Mesenchymal stem cell (in vitro differentiated cells and primary cell): ENCODE results near the gene SDK2.

Experiments
- DNase-seq: peaks from one replicate; pipeline ENCODE4 v3.0.0-alpha.2; 2013
- H2AFZ ChIP-seq: one replicate; pipeline ENCODE4 v1.6.1; 2013; ENCODE audit warnings: low read depth, mild to moderate bottlenecking, control low read depth, inconsistent platforms, low read length, moderate library complexity
- H2AK5ac ChIP-seq: 2 replicates; pipeline ENCODE4 v1.6.1; 2013; ENCODE audit warnings: low read length, moderate library complexity, mild to moderate bottlenecking, inconsistent platforms; ENCODE audit not compliant: severe bottlenecking
- H2BK120ac ChIP-seq: one replicate; pipeline ENCODE4 v1.6.1; 2013; ENCODE audit warnings: low read depth, mild to moderate bottlenecking, inconsistent platforms, low read length, moderate library complexity
- H2BK12ac ChIP-seq, 2 experiments: one replicate each; pipeline ENCODE4 v1.6.1; 2013; ENCODE audit warnings: inconsistent platforms in 2 of 2, low read length in 2 of 2, mild to moderate bottlenecking in 2 of 2, moderate library complexity in 2 of 2, control low read depth in 1 of 2
- H2BK15ac ChIP-seq: one replicate; pipeline ENCODE4 v1.6.1; 2013; ENCODE audit warnings: mild to moderate bottlenecking, low read depth, inconsistent platforms; ENCODE audit not compliant: poor library complexity, severe bottlenecking
- H2BK5ac ChIP-seq: 2 replicates; pipeline ENCODE4 v1.6.1; 2013; ENCODE audit warnings: low read depth, mild to moderate bottlenecking, low read length, control low read depth, inconsistent platforms; ENCODE audit not compliant: poor library complexity, severe bottlenecking
- H3K14ac ChIP-seq, 2 experiments: one replicate each; pipeline ENCODE4 v1.6.1; 2013; ENCODE audit warnings: inconsistent platforms in 2 of 2, low read length in 2 of 2, control low read depth in 1 of 2, mild to moderate bottlenecking in 1 of 2, moderate library complexity in 1 of 2
- H3K18ac ChIP-seq, 2 experiments: one replicate each; pipeline ENCODE4 v1.6.1; 2013; ENCODE audit warnings: inconsistent platforms in 2 of 2, low read length in 2 of 2, control low read depth in 1 of 2, low read depth in 1 of 2, mild to moderate bottlenecking in 1 of 2
- H3K23ac ChIP-seq, 2 experiments: one replicate each; pipeline ENCODE4 v1.6.1; 2013; ENCODE audit warnings: inconsistent platforms in 2 of 2, low read length in 2 of 2, mild to moderate bottlenecking in 2 of 2, moderate library complexity in 2 of 2, control low read depth in 1 of 2
- H3K27ac ChIP-seq: 2 replicates; pipeline ENCODE4 v1.5.1; 2013; ENCODE audit warnings: mild to moderate bottlenecking, moderate library complexity, low read length, control low read depth, inconsistent platforms; ENCODE audit not compliant: poor library complexity, severe bottlenecking
- H3K27me3 ChIP-seq, 2 experiments: 2 replicates each; pipeline versions ENCODE4 v1.6.1 to v1.7.0; 2013; ENCODE audit warnings: low read length in 2 of 2, mild to moderate bottlenecking in 2 of 2, moderate library complexity in 2 of 2, control low read depth in 1 of 2, inconsistent platforms in 1 of 2; ENCODE audit not compliant: control insufficient read depth in 1 of 2, insufficient read depth in 1 of 2
- H3K36me3 ChIP-seq, 2 experiments: 2 replicates each; pipeline versions ENCODE4 v1.6.1 to v1.7.0; 2013; ENCODE audit warnings: low read length in 2 of 2, control low read depth in 1 of 2, inconsistent platforms in 1 of 2, low read depth in 1 of 2, mild to moderate bottlenecking in 1 of 2; ENCODE audit not compliant: insufficient read depth in 2 of 2, control insufficient read depth in 1 of 2
- H3K4ac ChIP-seq, 2 experiments: one replicate each; pipeline ENCODE4 v1.6.1; 2013; ENCODE audit warnings: inconsistent platforms in 2 of 2, low read length in 2 of 2, mild to moderate bottlenecking in 2 of 2, moderate library complexity in 2 of 2, control low read depth in 1 of 2, low read depth in 1 of 2
- H3K4me1 ChIP-seq: 2 replicates; pipeline ENCODE4 v1.6.1; 2013; ENCODE audit warnings: low read depth, low read length, control low read depth; ENCODE audit not compliant: control insufficient read depth, insufficient read depth
- H3K4me2 ChIP-seq: 2 replicates; pipeline ENCODE4 v1.6.1; 2013; ENCODE audit warnings: low read length, mild to moderate bottlenecking, inconsistent platforms; ENCODE audit not compliant: poor library complexity, severe bottlenecking
- H3K4me3 ChIP-seq, 2 experiments: 2 replicates each; pipeline versions ENCODE4 v1.5.1 to v1.7.0; 2013; ENCODE audit warnings: low read length in 2 of 2, mild to moderate bottlenecking in 2 of 2, control low read depth in 1 of 2, low read depth in 1 of 2; ENCODE audit not compliant: insufficient read depth in 1 of 2
- H3K79me1 ChIP-seq: replicated peaks from 2 replicates; pipeline ENCODE4 v1.6.1; 2013; ENCODE audit warnings: mild to moderate bottlenecking, control low read depth, low read length, inconsistent platforms; ENCODE audit not compliant: poor library complexity, severe bottlenecking
- H3K9ac ChIP-seq: 2 replicates; pipeline ENCODE4 v1.7.0; 2013; ENCODE audit warnings: mild to moderate bottlenecking, low read length, moderate library complexity
- H3K9me3 ChIP-seq: 2 replicates; pipeline ENCODE4 v1.7.0; 2013; ENCODE audit warnings: mild to moderate bottlenecking, low read length; ENCODE audit not compliant: control insufficient read depth
- H4K8ac ChIP-seq: one replicate; pipeline ENCODE4 v1.6.1; 2013; ENCODE audit warnings: inconsistent platforms, mild to moderate bottlenecking, low read length, moderate library complexity
- H4K91ac ChIP-seq: one replicate; pipeline ENCODE4 v1.6.1; 2013; ENCODE audit warnings: mild to moderate bottlenecking, low read length, inconsistent platforms
- WGBS: methylation state at CpG from one replicate; pipeline ENCODE4 v1.1.7; 2013; ENCODE audit warnings: mixed read lengths; 5-methylcytosine and 5-hydroxymethylcytosine counted together

The SDK2 gene

GRCh38 chr17:73604476-73604875 is 39.8 kb downstream of the SDK2 start:
- no peak overlapping the region for H2BK120ac ChIP-seq
- no peak overlapping the region for H2BK15ac ChIP-seq
- no peak overlapping the region for H3K27ac ChIP-seq
- H3K4me2 ChIP-seq = no peak overlapping the region
- no peak for DNase-seq
- H3K4me1 ChIP-seq = no peaks in the 10 kb centered on the region
- no peak overlapping the region for H3K9ac ChIP-seq
- H3K4me3 ChIP-seq = no peak overlapping the region
- H3K18ac ChIP-seq = no peak overlapping the region
- WGBS = 84% methylated on average over 7 of the region's 7 CpGs
- peaks cover 0 to 62% of the 10 kb centered on the region in 2 experiments for H3K27me3 ChIP-seq
- no peak overlapping the region for H2BK5ac ChIP-seq
- H2AFZ ChIP-seq = no peak overlapping the region
- no peak overlapping the region for H2AK5ac ChIP-seq
- H3K36me3 ChIP-seq = no peaks in the 10 kb centered on the region
- H3K4ac ChIP-seq = no peak overlapping the region
- H3K9me3 ChIP-seq = peaks cover 6% of the 10 kb centered on the region
- no peak overlapping the region for H2BK12ac ChIP-seq
- no peak overlapping the region for H4K8ac ChIP-seq
- H4K91ac ChIP-seq = no peak overlapping the region
- H3K23ac ChIP-seq = no peak overlapping the region
- no peaks in the 10 kb centered on the region for H3K79me1 ChIP-seq
- H3K14ac ChIP-seq = no peak overlapping the region

GRCh38 chr17:73603971-73604370 is 40.3 kb downstream of the SDK2 start:
- Histone ChIP-seq H2BK12ac (no peak overlapping the region), H3K4me2 (no peak overlapping the region), H3K23ac (no peak overlapping the region), H3K27me3 (peaks cover 0 to 59% of the 10 kb centered on the region in 2 experiments), H3K9me3 (peaks cover 6% of the 10 kb centered on the region), H2BK15ac (no peak overlapping the region), H3K4ac (no peak overlapping the region), H3K4me1 (no peaks in the 10 kb centered on the region), H3K18ac (no peak overlapping the region), H3K9ac (no peak overlapping the region), H3K79me1 (no peaks in the 10 kb centered on the region), H4K8ac (no peak overlapping the region), H3K27ac (no peak overlapping the region), H2BK120ac (no peak overlapping the region), H3K4me3 (no peak overlapping the region), H2BK5ac (no peak overlapping the region), H2AK5ac (no peak overlapping the region), H2AFZ (no peak overlapping the region), H3K36me3 (no peaks in the 10 kb centered on the region), H3K14ac (no peak overlapping the region), H4K91ac (no peak overlapping the region)
- no peak for DNase-seq
- 93% methylated on average over 20 of the region's 20 CpGs for WGBS

GRCh38 chr17:73600103-73600871 is 44.0 kb downstream of the SDK2 start:
- Histone ChIP-seq H3K36me3 (no peaks in the 10 kb centered on the region), H3K4me3 (no peak overlapping the region), H3K4me1 (no peaks in the 10 kb centered on the region), H3K79me1 (no peaks in the 10 kb centered on the region), H2AK5ac (no peak overlapping the region), H3K9me3 (peaks cover 6% of the 10 kb centered on the region), H3K27me3 (peaks cover 0 to 61% of the 10 kb centered on the region in 2 experiments), H3K9ac (no peak overlapping the region), H2BK120ac (no peak overlapping the region), H2BK12ac (no peak overlapping the region), H4K91ac (no peak overlapping the region), H2BK15ac (no peak overlapping the region), H3K27ac (no peak overlapping the region), H2AFZ (no peak overlapping the region), H3K4ac (no peak overlapping the region), H3K14ac (no peak overlapping the region), H4K8ac (no peak overlapping the region), H3K18ac (no peak overlapping the region), H2BK5ac (no peak overlapping the region), H3K23ac (no peak overlapping the region), H3K4me2 (no peak overlapping the region)
- no peak for DNase-seq
- 67% methylated on average over 16 of the region's 16 CpGs for WGBS

GRCh38 chr17:73599599-73599998 is 44.6 kb downstream of the SDK2 start:
- Histone ChIP-seq H2BK12ac (no peak overlapping the region), H2BK15ac (no peak overlapping the region), H3K9me3 (peaks cover 6% of the 10 kb centered on the region), H4K8ac (no peak overlapping the region), H3K79me1 (no peaks in the 10 kb centered on the region), H2AK5ac (no peak overlapping the region), H2BK5ac (no peak overlapping the region), H3K9ac (no peak overlapping the region), H3K4me3 (no peak overlapping the region), H3K4ac (no peak overlapping the region), H3K27ac (no peak overlapping the region), H2AFZ (no peak overlapping the region), H3K14ac (no peak overlapping the region), H4K91ac (no peak overlapping the region), H3K4me2 (no peak overlapping the region), H3K36me3 (no peaks in the 10 kb centered on the region), H3K4me1 (no peaks in the 10 kb centered on the region), H3K18ac (no peak overlapping the region), H3K23ac (no peak overlapping the region), H2BK120ac (no peak overlapping the region), H3K27me3 (peaks cover 0 to 61% of the 10 kb centered on the region in 2 experiments)
- WGBS = 62% methylated on average over 2 of the region's 3 CpGs
- DNase-seq = no peak
